Ascending aorta (tissue), 2 donors: Measurements from ENCODE around the gene PFDN6. TPM values are rescaled to one million over a fixed set of nuclear protein-coding genes. Genes with fewer than 3 reads are reported as not detected.

Experiments
- DNase-seq, 2 donors: peaks; one replicate each; pipeline ENCODE4 v3.0.0-alpha.2; 2019; ENCODE audit warnings: low spot score in 2 of 2
- H3K27ac ChIP-seq, 2 donors: fragments of 200-600 bp; sonication (generic); one replicate each; pipeline ENCODE4 v1.5.1; 2016 to 2017; ENCODE audit warnings: mild to moderate bottlenecking in 1 of 2
- H3K27me3 ChIP-seq: fragments of 200-600 bp; sonication (generic); one replicate; pipeline ENCODE4 v1.5.1; 2017
- H3K36me3 ChIP-seq, 2 donors: fragments of 200-600 bp; sonication (generic); one replicate each; pipeline ENCODE4 v1.5.1; 2016
- H3K4me1 ChIP-seq, 2 donors: fragments of 200-600 bp; sonication (generic); one replicate each; pipeline ENCODE4 v1.5.1; 2016 to 2017; ENCODE audit warnings: mild to moderate bottlenecking in 1 of 2
- H3K4me3 ChIP-seq, 2 donors: fragments of 200-600 bp; sonication (generic); one replicate each; pipeline ENCODE4 v1.5.1; 2016 to 2017; ENCODE audit warnings: mild to moderate bottlenecking in 1 of 2
- H3K9me3 ChIP-seq, 2 donors: fragments of 200-600 bp; sonication (generic); one replicate each; pipeline ENCODE4 v1.5.1; 2016
- intact Hi-C: fragments of 100-400 bp; cut with DNase I; formaldehyde crosslinking; loops from one replicate; pipeline ENCODE4 v1.15.1; 2023
- total RNA-seq: library from RNA; depleted of rRNA; stranded (reverse); fragments of >200 nt; gene quantifications from one replicate; pipeline ENCODE4 v1.1.0, GENCODE V29; 2016
- TF ChIP-seq, protein P1 (sequence below), 3 experiments: fragments of 200-600 bp in 2 of 3; fragments of 450-650 bp in 1 of 3; sonication (generic) in 2 of 3; IDR thresholded peaks; one replicate each; pipeline ENCODE4 v1.5.1; 2016 to 2019; ENCODE audit warnings: antibody characterized with exemption in 3 of 3, mild to moderate bottlenecking in 1 of 3, moderate library complexity in 1 of 3

PFDN6 gene
- total RNA-seq, 1 donor from 2014 or later = 11.3 TPM

- no peak overlapping the region for H3K4me3 ChIP-seq
Observed at GRCh38 chr6:33339193-33339592, 49.8 kb downstream of the PFDN6 start.

More at GRCh38 chr6:33339193-33339592, 49.8 kb downstream of the PFDN6 start:
- TF ChIP-seq, protein P1, sequence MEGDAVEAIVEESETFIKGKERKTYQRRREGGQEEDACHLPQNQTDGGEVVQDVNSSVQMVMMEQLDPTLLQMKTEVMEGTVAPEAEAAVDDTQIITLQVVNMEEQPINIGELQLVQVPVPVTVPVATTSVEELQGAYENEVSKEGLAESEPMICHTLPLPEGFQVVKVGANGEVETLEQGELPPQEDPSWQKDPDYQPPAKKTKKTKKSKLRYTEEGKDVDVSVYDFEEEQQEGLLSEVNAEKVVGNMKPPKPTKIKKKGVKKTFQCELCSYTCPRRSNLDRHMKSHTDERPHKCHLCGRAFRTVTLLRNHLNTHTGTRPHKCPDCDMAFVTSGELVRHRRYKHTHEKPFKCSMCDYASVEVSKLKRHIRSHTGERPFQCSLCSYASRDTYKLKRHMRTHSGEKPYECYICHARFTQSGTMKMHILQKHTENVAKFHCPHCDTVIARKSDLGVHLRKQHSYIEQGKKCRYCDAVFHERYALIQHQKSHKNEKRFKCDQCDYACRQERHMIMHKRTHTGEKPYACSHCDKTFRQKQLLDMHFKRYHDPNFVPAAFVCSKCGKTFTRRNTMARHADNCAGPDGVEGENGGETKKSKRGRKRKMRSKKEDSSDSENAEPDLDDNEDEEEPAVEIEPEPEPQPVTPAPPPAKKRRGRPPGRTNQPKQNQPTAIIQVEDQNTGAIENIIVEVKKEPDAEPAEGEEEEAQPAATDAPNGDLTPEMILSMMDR (IDR thresholded peaks at IDR 0.05) = no peak
- no peak for DNase-seq
- Histone ChIP-seq H3K9me3 (no peaks in the 10 kb centered on the region), H3K36me3 (no peaks in the 10 kb centered on the region), H3K27ac (no peak overlapping the region), H3K27me3 (no peaks in the 10 kb centered on the region), H3K4me1 (no peaks in the 10 kb centered on the region)
- intact Hi-C loops = no loop called here

Other genes with a start within 250 kb of the PFDN6 start
- 285 TPM for gene HLA-DPA1, start 216.0 kb upstream of the PFDN6 start, total RNA-seq
- gene HLA-DPB1, start 213.6 kb upstream of the PFDN6 start, total RNA-seq = 72.7 TPM
- 0.11 TPM for gene COL11A2, start 97.1 kb upstream of the PFDN6 start, total RNA-seq
- gene RXRB, start 88.9 kb upstream of the PFDN6 start, total RNA-seq = 21.6 TPM
- 59.7 TPM for gene SLC39A7, start 88.7 kb upstream of the PFDN6 start, total RNA-seq
- gene HSD17B8, start 84.9 kb upstream of the PFDN6 start, total RNA-seq = not detected
- 28.5 TPM for gene RING1, start 81.1 kb upstream of the PFDN6 start, total RNA-seq
- gene VPS52, start 17.7 kb upstream of the PFDN6 start, total RNA-seq = 50.1 TPM
- gene RPS18, start 17.5 kb upstream of the PFDN6 start, total RNA-seq = 1,863 TPM
- gene B3GALT4, start 12.5 kb upstream of the PFDN6 start, total RNA-seq = 15.9 TPM
- 70.6 TPM for gene WDR46, start 362 bp upstream of the PFDN6 start, total RNA-seq
- gene RGL2, start 9.3 kb downstream of the PFDN6 start, total RNA-seq = 63.9 TPM
- gene TAPBP, start 24.5 kb downstream of the PFDN6 start, total RNA-seq = 185 TPM
- gene ZBTB22, start 28.1 kb downstream of the PFDN6 start, total RNA-seq = 35.5 TPM
- gene DAXX, start 33.4 kb downstream of the PFDN6 start, total RNA-seq = 44.8 TPM
- not detected for gene KIFC1, start 102.2 kb downstream of the PFDN6 start, total RNA-seq
- 30.5 TPM for gene PHF1, start 121.4 kb downstream of the PFDN6 start, total RNA-seq
- 77.2 TPM for gene CUTA, start 128.5 kb downstream of the PFDN6 start, total RNA-seq
- 33.7 TPM for gene SYNGAP1, start 130.5 kb downstream of the PFDN6 start, total RNA-seq
- 45.8 TPM for gene ZBTB9, start 165.0 kb downstream of the PFDN6 start, total RNA-seq